ENCODE results near the gene FRMD4B. TPM values are rescaled to one million over a fixed set of nuclear protein-coding genes. Genes with fewer than 3 reads are reported as not detected.

Gene FRMD4B
- polyA plus RNA-seq, 3 donors = 13.2 to 21.0 (median 19.6) TPM

DNA sequence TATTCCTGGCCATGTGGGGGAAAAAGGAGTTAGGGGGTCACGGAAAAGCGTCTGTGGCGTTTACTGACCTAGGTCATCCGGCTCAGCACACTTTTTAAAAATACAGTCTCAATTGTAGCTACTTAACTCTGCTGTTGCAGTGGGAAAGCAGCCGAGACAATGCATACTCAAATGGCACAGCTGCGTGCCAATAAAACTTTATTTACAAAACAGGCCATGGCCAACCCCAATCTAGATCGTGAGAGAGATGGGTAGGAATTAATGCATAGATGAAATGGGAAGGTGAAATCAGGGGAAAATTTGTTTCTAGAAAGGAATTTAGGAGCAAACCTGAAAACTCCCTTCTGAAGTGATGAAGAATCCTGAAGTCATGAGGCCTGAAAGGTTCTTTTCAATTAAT is 22.0 kb upstream of the FRMD4B start:
- WGBS (ENCODE audit: insufficient coverage) = no CpG with 5 or more reads among the region's 7 CpGs
- TF ChIP-seq CTCF (IDR thresholded peaks at IDR 0.05) = no peak
- Histone ChIP-seq H3K4me1 (ENCODE audit: control insufficient read depth in 1 of 2, insufficient read depth in 2 of 2, low read length in 2 of 2) (peaks cover 7% of the 10 kb centered on the region in 2 donors), H3K27me3 (ENCODE audit: control insufficient read depth in 2 of 2, insufficient read depth in 2 of 2, low read length in 2 of 2) (no peaks in the 10 kb centered on the region), H3K36me3 (replicated peaks in 1 of 2; ENCODE audit: control insufficient read depth in 1 of 2, insufficient read depth in 2 of 2, low read length in 2 of 2) (peaks cover 5 to 8% of the 10 kb centered on the region in 2 donors), H3K79me2 (ENCODE audit: insufficient read depth, low read length) (no peaks in the 10 kb centered on the region), H3K4me3 (replicated peaks in 1 of 3; ENCODE audit: low read depth in 2 of 3, low read length in 3 of 3) (no peak overlapping the region), H3K9me3 (replicated peaks in 1 of 2; ENCODE audit: control insufficient read depth in 1 of 2, insufficient read depth in 1 of 2, low read length in 2 of 2) (peaks cover 5% of the 10 kb centered on the region in 2 donors), H3K9ac (ENCODE audit: insufficient read depth, low read length, poor library complexity, severe bottlenecking) (no peak overlapping the region), H3K4me2 (replicated peaks; ENCODE audit: extremely low read depth, low read length, poor library complexity, severe bottlenecking) (no peak overlapping the region), H4K20me1 (ENCODE audit: insufficient read depth, low read length) (no peaks in the 10 kb centered on the region), H2AFZ (ENCODE audit: insufficient read depth, low read depth, low read length, poor library complexity, severe bottlenecking) (no peak overlapping the region), H3K27ac (ENCODE audit: low read depth in 1 of 2, low read length in 2 of 2) (no peak overlapping the region)
- peaks cover 2 to 8% (median 4%) of the 10 kb centered on the region in 7 donors for H3K9me3 Mint-ChIP-seq
- H3K4me3 Mint-ChIP-seq = no peak overlapping the region
- H3K36me3 Mint-ChIP-seq = peaks cover 22 to 23% of the 10 kb centered on the region in 2 donors
- H3K27me3 Mint-ChIP-seq (ENCODE audit: low read depth in 3 of 3) = no peaks in the 10 kb centered on the region
- no peak for DNase-seq
- intact Hi-C loops (cut with micrococcal nuclease) = no loop called here
- peaks cover 9% of the 10 kb centered on the region for H3K4me1 Mint-ChIP-seq
- no peak overlapping the region for H3K27ac Mint-ChIP-seq

- no peak overlapping the region for H2AFZ ChIP-seq (ENCODE audit: insufficient read depth, low read depth, low read length, poor library complexity, severe bottlenecking)
- H4K20me1 ChIP-seq (ENCODE audit: insufficient read depth, low read length) = no peaks in the 10 kb centered on the region
- H3K9me3 ChIP-seq (replicated peaks in 1 of 2; ENCODE audit: control insufficient read depth in 1 of 2, insufficient read depth in 1 of 2, low read length in 2 of 2) = peaks cover 5% of the 10 kb centered on the region in 2 donors
- peaks cover 5 to 8% of the 10 kb centered on the region in 2 donors for H3K36me3 ChIP-seq (replicated peaks in 1 of 2; ENCODE audit: control insufficient read depth in 1 of 2, insufficient read depth in 2 of 2, low read length in 2 of 2)
- H3K79me2 ChIP-seq (ENCODE audit: insufficient read depth, low read length) = no peaks in the 10 kb centered on the region
- H3K4me1 ChIP-seq (ENCODE audit: control insufficient read depth in 1 of 2, insufficient read depth in 2 of 2, low read length in 2 of 2) = peaks cover 7% of the 10 kb centered on the region in 2 donors
- intact Hi-C loops (cut with micrococcal nuclease) = no loop called here
- no peaks in the 10 kb centered on the region for H3K27me3 Mint-ChIP-seq (ENCODE audit: low read depth in 3 of 3)
- no peak overlapping the region for H3K4me2 ChIP-seq (replicated peaks; ENCODE audit: extremely low read depth, low read length, poor library complexity, severe bottlenecking)
- H3K36me3 Mint-ChIP-seq = peaks cover 21 to 22% of the 10 kb centered on the region in 2 donors
- no peak overlapping the region for H3K4me3 ChIP-seq (replicated peaks in 1 of 3; ENCODE audit: low read depth in 2 of 3, low read length in 3 of 3)
- no peak for DNase-seq
- H3K27me3 ChIP-seq (ENCODE audit: control insufficient read depth in 2 of 2, insufficient read depth in 2 of 2, low read length in 2 of 2) = no peaks in the 10 kb centered on the region
- peaks cover 9% of the 10 kb centered on the region for H3K4me1 Mint-ChIP-seq
- peaks cover 2 to 8% (median 4%) of the 10 kb centered on the region in 7 donors for H3K9me3 Mint-ChIP-seq
- H3K27ac Mint-ChIP-seq = no peak overlapping the region
- no peak overlapping the region for H3K4me3 Mint-ChIP-seq
- 90% methylated on average over 2 of the region's 2 CpGs for WGBS (ENCODE audit: insufficient coverage)
- no peak for TF ChIP-seq CTCF (IDR thresholded peaks at IDR 0.05)
- no peak overlapping the region for H3K27ac ChIP-seq (ENCODE audit: low read depth in 1 of 2, low read length in 2 of 2)
- no peak overlapping the region for H3K9ac ChIP-seq (ENCODE audit: insufficient read depth, low read length, poor library complexity, severe bottlenecking)
These were observed 20.3 kb upstream of the FRMD4B start for GRCh38 chr3:69406163-69406562.
